Measurements from ENCODE around the gene FZR1.
A peak's percentile ranks its signal among the peaks of the same experiment; 100 is the strongest.
"Not testable (repeated sequence)": the region's sequence is repeated elsewhere in the genome, so short reads cannot be mapped to it uniquely, and the experiment has no call there.

Gene FZR1

GRCh38 chr19:3550947-3551791 is 45.1 kb downstream of the FZR1 start:
- no peak for DNase-seq

- no peak for DNase-seq
Measured at GRCh38 chr19:3551792-3552095, 45.6 kb downstream of the FZR1 start.

- peak; percentile 40 for DNase-seq
Measured at GRCh38 chr19:3554254-3555083, 48.4 kb downstream of the FZR1 start.

- no peak for DNase-seq
Measured at GRCh38 chr19:3555653-3556422, 49.7 kb downstream of the FZR1 start.

- DNase-seq = no peak
Measured at GRCh38 chr19:3556423-3556977, 50.4 kb downstream of the FZR1 start.

- peak; percentile 48 for DNase-seq
Measured at GRCh38 chr19:3556978-3557460, 50.9 kb downstream of the FZR1 start.

- DNase-seq = peak; percentile 94
Measured at GRCh38 chr19:3557461-3558248, 51.5 kb downstream of the FZR1 start, which contains the start of gene MFSD12. MFSD12 (minus strand) TSS chr19:3557586; CDS start chr19:3557403, 183 bp downstream.

- no peak for DNase-seq
Measured at GRCh38 chr19:3563709-3564524, 57.8 kb downstream of the FZR1 start.

GRCh38 chr19:3565139-3565538 is 59.0 kb downstream of the FZR1 start:
- DNase-seq = no peak

GRCh38 chr19:3570042-3570441 is 63.9 kb downstream of the FZR1 start:
- not testable (repeated sequence) for DNase-seq

GRCh38 chr19:3570606-3571011 is 64.5 kb downstream of the FZR1 start:
- DNase-seq = no peak

- DNase-seq = peak; percentile 99
Measured at GRCh38 chr19:3572132-3572854, 66.2 kb downstream of the FZR1 start.

- DNase-seq = no peak
Measured at GRCh38 chr19:3572855-3573161, 66.7 kb downstream of the FZR1 start, which contains the start of gene HMG20B. HMG20B (plus strand) TSS chr19:3572944; CDS start chr19:3573310, 366 bp downstream.

GRCh38 chr19:3573162-3573857 is 67.2 kb downstream of the FZR1 start:
- no peak for DNase-seq

GRCh38 chr19:3573858-3574637 is 67.9 kb downstream of the FZR1 start:
- DNase-seq = peak; percentile 58

- no peak for DNase-seq
Measured at GRCh38 chr19:3575260-3575741, 69.2 kb downstream of the FZR1 start.

GRCh38 chr19:3575949-3576673 is 70.0 kb downstream of the FZR1 start:
- no peak for DNase-seq
